Measurements from ENCODE around the gene PCDH17. TPM values are rescaled to one million over a fixed set of nuclear protein-coding genes. Genes with fewer than 3 reads are reported as not detected.

PCDH17 gene
- total RNA-seq, 1 experiment from 2014 or later = 0.85 TPM

GRCh38 chr13:57672168-57672567, 40.6 kb downstream of the PCDH17 start:
- DNase-seq (ENCODE audit: low spot score) (no peak), ATAC-seq (peak; percentile 68)
- no peak overlapping the region for H3K27ac Mint-ChIP-seq
- no peaks in the 10 kb centered on the region for H3K27me3 Mint-ChIP-seq (ENCODE audit: low read depth)
- peaks cover 38% of the 10 kb centered on the region for H3K4me1 Mint-ChIP-seq
- ChIA-PET CTCF (interaction anchor here (1.1 to 3.7 kb wide), 2 partner anchors 38 to 48 kb away, joined by 3 to 19 read pairs; no protein-coding TSS in a partner anchor), POLR2A (no interaction called here)
- H3K9me3 Mint-ChIP-seq = no peaks in the 10 kb centered on the region
- no peak overlapping the region for H3K4me3 Mint-ChIP-seq
- TF ChIP-seq MXD4 (CRISPR knock-in tag; IDR thresholded peaks at IDR 0.05; ENCODE audit: borderline replicate concordance) = no peak
- TF ChIP-seq ZMAT4 (CRISPR knock-in tag; IDR thresholded peaks at IDR 0.05) = no peak
- no peak for TF ChIP-seq MAX (CRISPR knock-in tag; IDR thresholded peaks at IDR 0.05)
- TF ChIP-seq SP1 (CRISPR knock-in tag; conservative IDR thresholded peaks at IDR 0.05) = no peak
- TF ChIP-seq, protein P1, sequence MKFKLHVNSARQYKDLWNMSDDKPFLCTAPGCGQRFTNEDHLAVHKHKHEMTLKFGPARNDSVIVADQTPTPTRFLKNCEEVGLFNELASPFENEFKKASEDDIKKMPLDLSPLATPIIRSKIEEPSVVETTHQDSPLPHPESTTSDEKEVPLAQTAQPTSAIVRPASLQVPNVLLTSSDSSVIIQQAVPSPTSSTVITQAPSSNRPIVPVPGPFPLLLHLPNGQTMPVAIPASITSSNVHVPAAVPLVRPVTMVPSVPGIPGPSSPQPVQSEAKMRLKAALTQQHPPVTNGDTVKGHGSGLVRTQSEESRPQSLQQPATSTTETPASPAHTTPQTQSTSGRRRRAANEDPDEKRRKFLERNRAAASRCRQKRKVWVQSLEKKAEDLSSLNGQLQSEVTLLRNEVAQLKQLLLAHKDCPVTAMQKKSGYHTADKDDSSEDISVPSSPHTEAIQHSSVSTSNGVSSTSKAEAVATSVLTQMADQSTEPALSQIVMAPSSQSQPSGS (CRISPR knock-in tag; IDR thresholded peaks at IDR 0.05; ENCODE audit: borderline replicate concordance, low read depth) = no peak
- TF ChIP-seq ZNF138 (CRISPR knock-in tag; conservative IDR thresholded peaks at IDR 0.05) = no peak
- TF ChIP-seq, protein P2, sequence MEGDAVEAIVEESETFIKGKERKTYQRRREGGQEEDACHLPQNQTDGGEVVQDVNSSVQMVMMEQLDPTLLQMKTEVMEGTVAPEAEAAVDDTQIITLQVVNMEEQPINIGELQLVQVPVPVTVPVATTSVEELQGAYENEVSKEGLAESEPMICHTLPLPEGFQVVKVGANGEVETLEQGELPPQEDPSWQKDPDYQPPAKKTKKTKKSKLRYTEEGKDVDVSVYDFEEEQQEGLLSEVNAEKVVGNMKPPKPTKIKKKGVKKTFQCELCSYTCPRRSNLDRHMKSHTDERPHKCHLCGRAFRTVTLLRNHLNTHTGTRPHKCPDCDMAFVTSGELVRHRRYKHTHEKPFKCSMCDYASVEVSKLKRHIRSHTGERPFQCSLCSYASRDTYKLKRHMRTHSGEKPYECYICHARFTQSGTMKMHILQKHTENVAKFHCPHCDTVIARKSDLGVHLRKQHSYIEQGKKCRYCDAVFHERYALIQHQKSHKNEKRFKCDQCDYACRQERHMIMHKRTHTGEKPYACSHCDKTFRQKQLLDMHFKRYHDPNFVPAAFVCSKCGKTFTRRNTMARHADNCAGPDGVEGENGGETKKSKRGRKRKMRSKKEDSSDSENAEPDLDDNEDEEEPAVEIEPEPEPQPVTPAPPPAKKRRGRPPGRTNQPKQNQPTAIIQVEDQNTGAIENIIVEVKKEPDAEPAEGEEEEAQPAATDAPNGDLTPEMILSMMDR (IDR thresholded peaks at IDR 0.05) = no peak
- no peak for TF ChIP-seq NFATC4 (CRISPR knock-in tag; IDR thresholded peaks at IDR 0.05)
- TF ChIP-seq NR3C1 (CRISPR knock-in tag; conservative IDR thresholded peaks at IDR 0.05; ENCODE audit: low read depth) = no peak
- TF ChIP-seq HMGA2 (CRISPR knock-in tag; IDR thresholded peaks at IDR 0.05) = no peak
- TF ChIP-seq GTF2I (CRISPR knock-in tag; conservative IDR thresholded peaks at IDR 0.05) = no peak
- TF ChIP-seq EMX1 (CRISPR knock-in tag; IDR thresholded peaks at IDR 0.05) = no peak
- TF ChIP-seq, protein P3, sequence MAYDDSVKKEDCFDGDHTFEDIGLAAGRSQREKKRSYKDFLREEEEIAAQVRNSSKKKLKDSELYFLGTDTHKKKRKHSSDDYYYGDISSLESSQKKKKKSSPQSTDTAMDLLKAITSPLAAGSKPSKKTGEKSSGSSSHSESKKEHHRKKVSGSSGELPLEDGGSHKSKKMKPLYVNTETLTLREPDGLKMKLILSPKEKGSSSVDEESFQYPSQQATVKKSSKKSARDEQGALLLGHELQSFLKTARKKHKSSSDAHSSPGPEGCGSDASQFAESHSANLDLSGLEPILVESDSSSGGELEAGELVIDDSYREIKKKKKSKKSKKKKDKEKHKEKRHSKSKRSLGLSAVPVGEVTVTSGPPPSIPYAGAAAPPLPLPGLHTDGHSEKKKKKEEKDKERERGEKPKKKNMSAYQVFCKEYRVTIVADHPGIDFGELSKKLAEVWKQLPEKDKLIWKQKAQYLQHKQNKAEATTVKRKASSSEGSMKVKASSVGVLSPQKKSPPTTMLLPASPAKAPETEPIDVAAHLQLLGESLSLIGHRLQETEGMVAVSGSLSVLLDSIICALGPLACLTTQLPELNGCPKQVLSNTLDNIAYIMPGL (CRISPR knock-in tag; IDR thresholded peaks at IDR 0.05) = no peak
- TF ChIP-seq, protein P4, sequence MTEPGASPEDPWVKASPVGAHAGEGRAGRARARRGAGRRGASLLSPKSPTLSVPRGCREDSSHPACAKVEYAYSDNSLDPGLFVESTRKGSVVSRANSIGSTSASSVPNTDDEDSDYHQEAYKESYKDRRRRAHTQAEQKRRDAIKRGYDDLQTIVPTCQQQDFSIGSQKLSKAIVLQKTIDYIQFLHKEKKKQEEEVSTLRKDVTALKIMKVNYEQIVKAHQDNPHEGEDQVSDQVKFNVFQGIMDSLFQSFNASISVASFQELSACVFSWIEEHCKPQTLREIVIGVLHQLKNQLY (CRISPR knock-in tag; IDR thresholded peaks at IDR 0.05) = no peak
- TF ChIP-seq OVOL2 (CRISPR knock-in tag; IDR thresholded peaks at IDR 0.05; ENCODE audit: borderline replicate concordance) = no peak
- no peaks in the 10 kb centered on the region for H3K36me3 Mint-ChIP-seq

DNA sequence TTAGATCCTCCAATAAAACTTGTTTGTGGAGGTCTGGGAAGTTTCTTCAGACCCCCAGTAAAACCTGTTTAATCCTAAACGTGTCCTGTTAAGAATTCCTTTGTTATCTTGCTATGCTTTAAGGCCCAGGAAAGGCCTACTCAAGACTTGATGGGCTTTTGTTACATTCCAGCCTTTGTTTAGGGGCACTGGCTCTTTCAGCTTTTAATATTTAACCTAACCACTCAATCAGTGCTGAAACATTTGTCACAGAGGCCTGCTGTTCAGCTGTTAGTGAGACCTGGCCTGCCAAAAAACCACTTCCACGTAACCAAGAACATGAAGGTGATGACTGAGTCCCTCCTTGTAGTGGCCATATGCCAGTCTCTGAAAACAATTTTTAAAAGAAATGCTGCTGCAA, 41.7 kb downstream of the PCDH17 start:
- Mint-ChIP-seq H3K4me3 (no peak overlapping the region), H3K4me1 (peaks cover 38% of the 10 kb centered on the region), H3K27ac (peak overlapping the region; percentile 31; the same call in 1 of the 2 replicates), H3K36me3 (no peaks in the 10 kb centered on the region), H3K9me3 (no peaks in the 10 kb centered on the region), H3K27me3 (ENCODE audit: low read depth) (no peaks in the 10 kb centered on the region)
- ATAC-seq = peak; percentile 54
- DNase-seq (ENCODE audit: low spot score) = no peak
- TF ChIP-seq ZNF138 (CRISPR knock-in tag; conservative IDR thresholded peaks at IDR 0.05) = no peak
- TF ChIP-seq SMAD3 (CRISPR knock-in tag; IDR thresholded peaks at IDR 0.05; ENCODE audit: borderline replicate concordance) = no peak
- TF ChIP-seq, protein P5, sequence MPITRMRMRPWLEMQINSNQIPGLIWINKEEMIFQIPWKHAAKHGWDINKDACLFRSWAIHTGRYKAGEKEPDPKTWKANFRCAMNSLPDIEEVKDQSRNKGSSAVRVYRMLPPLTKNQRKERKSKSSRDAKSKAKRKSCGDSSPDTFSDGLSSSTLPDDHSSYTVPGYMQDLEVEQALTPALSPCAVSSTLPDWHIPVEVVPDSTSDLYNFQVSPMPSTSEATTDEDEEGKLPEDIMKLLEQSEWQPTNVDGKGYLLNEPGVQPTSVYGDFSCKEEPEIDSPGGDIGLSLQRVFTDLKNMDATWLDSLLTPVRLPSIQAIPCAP (CRISPR knock-in tag; IDR thresholded peaks at IDR 0.05) = no peak
- TF ChIP-seq FOXP1 (CRISPR knock-in tag; IDR thresholded peaks at IDR 0.05; ENCODE audit: borderline replicate concordance) = no peak
- no peak for TF ChIP-seq ZBTB21 (CRISPR knock-in tag; IDR thresholded peaks at IDR 0.05; ENCODE audit: borderline replicate concordance)
- TF ChIP-seq, protein P6, sequence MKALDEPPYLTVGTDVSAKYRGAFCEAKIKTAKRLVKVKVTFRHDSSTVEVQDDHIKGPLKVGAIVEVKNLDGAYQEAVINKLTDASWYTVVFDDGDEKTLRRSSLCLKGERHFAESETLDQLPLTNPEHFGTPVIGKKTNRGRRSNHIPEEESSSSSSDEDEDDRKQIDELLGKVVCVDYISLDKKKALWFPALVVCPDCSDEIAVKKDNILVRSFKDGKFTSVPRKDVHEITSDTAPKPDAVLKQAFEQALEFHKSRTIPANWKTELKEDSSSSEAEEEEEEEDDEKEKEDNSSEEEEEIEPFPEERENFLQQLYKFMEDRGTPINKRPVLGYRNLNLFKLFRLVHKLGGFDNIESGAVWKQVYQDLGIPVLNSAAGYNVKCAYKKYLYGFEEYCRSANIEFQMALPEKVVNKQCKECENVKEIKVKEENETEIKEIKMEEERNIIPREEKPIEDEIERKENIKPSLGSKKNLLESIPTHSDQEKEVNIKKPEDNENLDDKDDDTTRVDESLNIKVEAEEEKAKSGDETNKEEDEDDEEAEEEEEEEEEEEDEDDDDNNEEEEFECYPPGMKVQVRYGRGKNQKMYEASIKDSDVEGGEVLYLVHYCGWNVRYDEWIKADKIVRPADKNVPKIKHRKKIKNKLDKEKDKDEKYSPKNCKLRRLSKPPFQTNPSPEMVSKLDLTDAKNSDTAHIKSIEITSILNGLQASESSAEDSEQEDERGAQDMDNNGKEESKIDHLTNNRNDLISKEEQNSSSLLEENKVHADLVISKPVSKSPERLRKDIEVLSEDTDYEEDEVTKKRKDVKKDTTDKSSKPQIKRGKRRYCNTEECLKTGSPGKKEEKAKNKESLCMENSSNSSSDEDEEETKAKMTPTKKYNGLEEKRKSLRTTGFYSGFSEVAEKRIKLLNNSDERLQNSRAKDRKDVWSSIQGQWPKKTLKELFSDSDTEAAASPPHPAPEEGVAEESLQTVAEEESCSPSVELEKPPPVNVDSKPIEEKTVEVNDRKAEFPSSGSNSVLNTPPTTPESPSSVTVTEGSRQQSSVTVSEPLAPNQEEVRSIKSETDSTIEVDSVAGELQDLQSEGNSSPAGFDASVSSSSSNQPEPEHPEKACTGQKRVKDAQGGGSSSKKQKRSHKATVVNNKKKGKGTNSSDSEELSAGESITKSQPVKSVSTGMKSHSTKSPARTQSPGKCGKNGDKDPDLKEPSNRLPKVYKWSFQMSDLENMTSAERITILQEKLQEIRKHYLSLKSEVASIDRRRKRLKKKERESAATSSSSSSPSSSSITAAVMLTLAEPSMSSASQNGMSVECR (CRISPR knock-in tag; IDR thresholded peaks at IDR 0.05; ENCODE audit: borderline replicate concordance) = no peak
- TF ChIP-seq JUN (CRISPR knock-in tag; IDR thresholded peaks at IDR 0.05) = no peak
- TF ChIP-seq ZNF219 (CRISPR knock-in tag; IDR thresholded peaks at IDR 0.05; ENCODE audit: borderline replicate concordance) = no peak
- TF ChIP-seq GABPB1 (CRISPR knock-in tag; IDR thresholded peaks at IDR 0.05) = no peak
- TF ChIP-seq, protein P7, sequence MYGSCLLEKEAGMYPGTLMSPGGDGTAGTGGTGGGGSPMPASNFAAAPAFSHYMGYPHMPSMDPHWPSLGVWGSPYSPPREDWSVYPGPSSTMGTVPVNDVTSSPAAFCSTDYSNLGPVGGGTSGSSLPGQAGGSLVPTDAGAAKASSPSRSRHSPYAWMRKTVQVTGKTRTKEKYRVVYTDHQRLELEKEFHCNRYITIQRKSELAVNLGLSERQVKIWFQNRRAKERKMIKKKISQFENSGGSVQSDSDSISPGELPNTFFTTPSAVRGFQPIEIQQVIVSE (CRISPR knock-in tag; IDR thresholded peaks at IDR 0.05; ENCODE audit: borderline replicate concordance) = no peak
- ChIA-PET POLR2A (no interaction called here), CTCF (interaction anchor here (3.7 kb wide), 1 partner anchor 39 kb away, joined by 19 read pairs; no protein-coding TSS in a partner anchor)

All from WTC11 (cell line).